Liver (tissue), 9 donors: ENCODE measurements around the gene PCDH9. TPM values are rescaled to one million over a fixed set of nuclear protein-coding genes. Genes with fewer than 3 reads are reported as not detected.

Source experiments
- DNase-seq: peaks from one replicate; pipeline ENCODE4 v3.0.0-alpha.2; 2017; ENCODE audit warnings: low spot score
- H3K27ac ChIP-seq, 2 donors: one replicate each; pipeline ENCODE4 v1.7.0; 2013; ENCODE audit warnings: inconsistent platforms in 2 of 2, low read length in 2 of 2, control low read depth in 1 of 2, low read depth in 1 of 2, mild to moderate bottlenecking in 1 of 2
- H3K27me3 ChIP-seq, 4 donors: one replicate each; pipeline versions ENCODE4 v1.6.1 to v1.7.0; 2013; ENCODE audit warnings: low read length in 3 of 4, inconsistent platforms in 1 of 4, mild to moderate bottlenecking in 1 of 4, moderate library complexity in 1 of 4; ENCODE audit not compliant: control insufficient read depth in 4 of 4, insufficient read depth in 4 of 4
- H3K36me3 ChIP-seq, 4 donors: one replicate each; pipeline versions ENCODE4 v1.6.1 to v1.7.0; 2013; ENCODE audit warnings: low read length in 3 of 4, mild to moderate bottlenecking in 3 of 4, low read depth in 1 of 4, moderate library complexity in 1 of 4; ENCODE audit not compliant: control insufficient read depth in 4 of 4, insufficient read depth in 3 of 4
- H3K4me1 ChIP-seq, 4 donors: one replicate each; pipeline versions ENCODE4 v1.6.1 to v1.7.0; 2013; ENCODE audit warnings: low read length in 3 of 4, mild to moderate bottlenecking in 3 of 4, moderate library complexity in 1 of 4; ENCODE audit not compliant: control insufficient read depth in 4 of 4, insufficient read depth in 4 of 4
- H3K4me3 ChIP-seq, 3 donors: one replicate each; pipeline versions ENCODE4 v1.6.1 to v1.7.0; 2013; ENCODE audit warnings: low read length in 3 of 3, control low read depth in 1 of 3, low read depth in 1 of 3, mild to moderate bottlenecking in 1 of 3
- H3K9ac ChIP-seq, 2 donors: one replicate each; pipeline ENCODE4 v1.7.0; 2013; ENCODE audit warnings: low read length in 2 of 2, mild to moderate bottlenecking in 2 of 2, moderate library complexity in 2 of 2, control low read depth in 1 of 2, low read depth in 1 of 2
- H3K9me3 ChIP-seq, 4 donors: one replicate each; pipeline versions ENCODE4 v1.6.1 to v1.7.0; 2013; ENCODE audit warnings: low read length in 3 of 4; ENCODE audit not compliant: control insufficient read depth in 4 of 4
- EGR1 ChIP-seq, 2 donors: IDR thresholded peaks; 2 replicates each; pipeline ENCODE4 v1.6.1; 2016 to 2018; ENCODE audit warnings: antibody characterized with exemption in 2 of 2, low read depth in 2 of 2
- FOXA1 ChIP-seq: IDR thresholded peaks from 2 replicates; pipeline ENCODE4 v1.6.1; 2016; ENCODE audit warnings: antibody characterized with exemption
- FOXA2 ChIP-seq: IDR thresholded peaks from 2 replicates; pipeline ENCODE4 v1.6.1; 2016; ENCODE audit warnings: antibody characterized with exemption
- GABPA ChIP-seq, 2 donors: IDR thresholded peaks in 1 of 2; conservative IDR thresholded peaks in 1 of 2; 2 replicates each; pipeline ENCODE4 v1.6.1; 2016; ENCODE audit warnings: antibody characterized with exemption in 2 of 2, mild to moderate bottlenecking in 1 of 2, moderate library complexity in 1 of 2
- HNF4A ChIP-seq, 2 donors: conservative IDR thresholded peaks; 2 replicates each; pipeline ENCODE4 v1.6.1; 2016; ENCODE audit warnings: antibody characterized with exemption in 2 of 2, mild to moderate bottlenecking in 2 of 2
- HNF4G ChIP-seq: IDR thresholded peaks from 2 replicates; pipeline ENCODE4 v1.6.1; 2016; ENCODE audit warnings: antibody characterized with exemption
- JUND ChIP-seq, 2 donors: IDR thresholded peaks; 2 replicates each; pipeline ENCODE4 v1.6.1; 2016; ENCODE audit warnings: antibody characterized with exemption in 2 of 2
- MAX ChIP-seq: IDR thresholded peaks from 2 replicates; pipeline ENCODE4 v1.6.1; 2016; ENCODE audit warnings: antibody characterized with exemption
- NR2F2 ChIP-seq: IDR thresholded peaks from 2 replicates; pipeline ENCODE4 v1.6.1; 2016; ENCODE audit warnings: antibody characterized with exemption
- RAD21 ChIP-seq, 2 donors: IDR thresholded peaks; 2 replicates each; pipeline ENCODE4 v1.6.1; 2016; ENCODE audit warnings: antibody characterized with exemption in 2 of 2, mild to moderate bottlenecking in 2 of 2
- RXRA ChIP-seq, 2 donors: IDR thresholded peaks; 2 replicates each; pipeline ENCODE4 v1.6.1; 2017 to 2018; ENCODE audit warnings: antibody characterized with exemption in 2 of 2, mild to moderate bottlenecking in 1 of 2
- SP1 ChIP-seq: IDR thresholded peaks from 2 replicates; pipeline ENCODE4 v1.6.1; 2018; ENCODE audit warnings: antibody characterized with exemption, mild to moderate bottlenecking
- TAF1 ChIP-seq: conservative IDR thresholded peaks from 2 replicates; pipeline ENCODE4 v1.6.1; 2016; ENCODE audit warnings: antibody characterized with exemption, mild to moderate bottlenecking
- YY1 ChIP-seq: IDR thresholded peaks from 2 replicates; pipeline ENCODE4 v1.6.1; 2016; ENCODE audit warnings: antibody characterized with exemption, mild to moderate bottlenecking
- ZBTB33 ChIP-seq: IDR thresholded peaks from 2 replicates; pipeline ENCODE4 v1.6.1; 2016; ENCODE audit warnings: antibody characterized with exemption
- polyA plus RNA-seq, 2 donors: library from polyadenylated mRNA; stranded (reverse) in 1 of 2; unstranded in 1 of 2; fragments of 200-250 nt in 1 of 2; fragments of >200 nt in 1 of 2; fragmentation: Nextera tagmentation in 1 of 2; extraction: Ambion mirVana in 1 of 2; gene quantifications; one replicate each; pipeline versions ENCODE4 v1.2.1 to v1.2.3, GENCODE V29; 2013 to 2015
- total RNA-seq, 2 donors: library from RNA; depleted of rRNA; stranded (reverse); fragments of >200 nt; gene quantifications; one replicate each; pipeline ENCODE4 v1.2.3, GENCODE V29; 2014
- TF ChIP-seq, protein P1 (sequence below): fragments of 150-350 bp; IDR thresholded peaks from 2 replicates; pipeline ENCODE4 v1.5.1; 2017; ENCODE audit warnings: improper control_type of control experiment, low read depth, low read length; ENCODE audit not compliant: missing input control
- TF ChIP-seq, protein P2 (sequence below): IDR thresholded peaks from 2 replicates; pipeline ENCODE4 v1.6.1; 2016; ENCODE audit warnings: antibody characterized with exemption
- TF ChIP-seq, protein P3 (sequence below): IDR thresholded peaks from 2 replicates; pipeline ENCODE4 v1.6.1; 2016; ENCODE audit warnings: antibody characterized with exemption, mild to moderate bottlenecking
- donor health status: healthy.
- donor health status: healthy.
- donor health status: healthy.
- donor health status: healthy.
- donor health status: healthy.

Gene PCDH9
- total and polyA plus RNA-seq, 4 donors, result 0.90 to 4.0 (median 2.2) TPM

GRCh38 chr13:66723576-66723975 lies 506.6 kb downstream of the PCDH9 start (continued):
- TF ChIP-seq, protein P1, sequence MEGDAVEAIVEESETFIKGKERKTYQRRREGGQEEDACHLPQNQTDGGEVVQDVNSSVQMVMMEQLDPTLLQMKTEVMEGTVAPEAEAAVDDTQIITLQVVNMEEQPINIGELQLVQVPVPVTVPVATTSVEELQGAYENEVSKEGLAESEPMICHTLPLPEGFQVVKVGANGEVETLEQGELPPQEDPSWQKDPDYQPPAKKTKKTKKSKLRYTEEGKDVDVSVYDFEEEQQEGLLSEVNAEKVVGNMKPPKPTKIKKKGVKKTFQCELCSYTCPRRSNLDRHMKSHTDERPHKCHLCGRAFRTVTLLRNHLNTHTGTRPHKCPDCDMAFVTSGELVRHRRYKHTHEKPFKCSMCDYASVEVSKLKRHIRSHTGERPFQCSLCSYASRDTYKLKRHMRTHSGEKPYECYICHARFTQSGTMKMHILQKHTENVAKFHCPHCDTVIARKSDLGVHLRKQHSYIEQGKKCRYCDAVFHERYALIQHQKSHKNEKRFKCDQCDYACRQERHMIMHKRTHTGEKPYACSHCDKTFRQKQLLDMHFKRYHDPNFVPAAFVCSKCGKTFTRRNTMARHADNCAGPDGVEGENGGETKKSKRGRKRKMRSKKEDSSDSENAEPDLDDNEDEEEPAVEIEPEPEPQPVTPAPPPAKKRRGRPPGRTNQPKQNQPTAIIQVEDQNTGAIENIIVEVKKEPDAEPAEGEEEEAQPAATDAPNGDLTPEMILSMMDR, result no peak
- no peak for TF ChIP-seq GABPA (IDR thresholded peaks at IDR 0.05 in 1 of 2, conservative IDR thresholded peaks at IDR 0.05 in 1 of 2)
- TF ChIP-seq HNF4G, result no peak
- TF ChIP-seq FOXA1, result no peak
- TF ChIP-seq NR2F2, result no peak

DNA sequence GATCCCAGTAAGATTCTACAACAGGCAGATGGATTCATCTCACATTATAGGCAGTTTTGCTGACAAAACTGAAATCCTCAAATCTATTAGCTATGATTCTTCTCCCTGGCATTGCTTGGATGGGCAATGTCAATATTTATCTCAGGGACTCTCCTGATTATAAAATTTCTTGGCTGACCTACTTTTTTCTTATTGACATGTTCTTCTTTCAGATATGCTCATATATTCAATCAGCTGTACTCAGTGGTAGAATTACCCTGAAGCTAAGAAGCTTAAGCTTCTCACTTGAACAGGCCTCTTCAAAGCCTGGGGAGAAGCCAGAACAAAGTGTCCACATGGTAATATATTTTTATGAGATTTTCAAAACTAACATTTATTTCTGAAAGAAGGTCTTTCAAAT lies 513.6 kb downstream of the PCDH9 start:
- Histone ChIP-seq H3K36me3 (no peaks in the 10 kb centered on the region), H3K27me3 (no peaks in the 10 kb centered on the region), H3K4me1 (peaks cover 0 to 7% (median 1%) of the 10 kb centered on the region in 4 donors), H3K4me3 (no peak overlapping the region), H3K9ac (no peak overlapping the region), H3K9me3 (no peaks in the 10 kb centered on the region), H3K27ac (no peak overlapping the region)
- DNase-seq, result no peak
- TF ChIP-seq HNF4G (no peak), ZBTB33 (no peak), SP1 (no peak), MAX (no peak), GABPA (IDR thresholded peaks at IDR 0.05 in 1 of 2, conservative IDR thresholded peaks at IDR 0.05 in 1 of 2) (no peak), RAD21 (IDR thresholded peaks at IDR 0.05) (no peak), JUND (IDR thresholded peaks at IDR 0.05) (no peak), FOXA2 (no peak), EGR1 (IDR thresholded peaks at IDR 0.05; ENCODE audit: low read depth in 2 of 2) (no peak), TAF1 (no peak), NR2F2 (no peak), HNF4A (conservative IDR thresholded peaks at IDR 0.05) (no peak), RXRA (IDR thresholded peaks at IDR 0.05) (no peak), FOXA1 (no peak), YY1 (no peak)
- TF ChIP-seq, protein P1, result no peak
- TF ChIP-seq, protein P2, sequence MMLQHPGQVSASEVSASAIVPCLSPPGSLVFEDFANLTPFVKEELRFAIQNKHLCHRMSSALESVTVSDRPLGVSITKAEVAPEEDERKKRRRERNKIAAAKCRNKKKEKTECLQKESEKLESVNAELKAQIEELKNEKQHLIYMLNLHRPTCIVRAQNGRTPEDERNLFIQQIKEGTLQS, result no peak
- TF ChIP-seq, protein P3, sequence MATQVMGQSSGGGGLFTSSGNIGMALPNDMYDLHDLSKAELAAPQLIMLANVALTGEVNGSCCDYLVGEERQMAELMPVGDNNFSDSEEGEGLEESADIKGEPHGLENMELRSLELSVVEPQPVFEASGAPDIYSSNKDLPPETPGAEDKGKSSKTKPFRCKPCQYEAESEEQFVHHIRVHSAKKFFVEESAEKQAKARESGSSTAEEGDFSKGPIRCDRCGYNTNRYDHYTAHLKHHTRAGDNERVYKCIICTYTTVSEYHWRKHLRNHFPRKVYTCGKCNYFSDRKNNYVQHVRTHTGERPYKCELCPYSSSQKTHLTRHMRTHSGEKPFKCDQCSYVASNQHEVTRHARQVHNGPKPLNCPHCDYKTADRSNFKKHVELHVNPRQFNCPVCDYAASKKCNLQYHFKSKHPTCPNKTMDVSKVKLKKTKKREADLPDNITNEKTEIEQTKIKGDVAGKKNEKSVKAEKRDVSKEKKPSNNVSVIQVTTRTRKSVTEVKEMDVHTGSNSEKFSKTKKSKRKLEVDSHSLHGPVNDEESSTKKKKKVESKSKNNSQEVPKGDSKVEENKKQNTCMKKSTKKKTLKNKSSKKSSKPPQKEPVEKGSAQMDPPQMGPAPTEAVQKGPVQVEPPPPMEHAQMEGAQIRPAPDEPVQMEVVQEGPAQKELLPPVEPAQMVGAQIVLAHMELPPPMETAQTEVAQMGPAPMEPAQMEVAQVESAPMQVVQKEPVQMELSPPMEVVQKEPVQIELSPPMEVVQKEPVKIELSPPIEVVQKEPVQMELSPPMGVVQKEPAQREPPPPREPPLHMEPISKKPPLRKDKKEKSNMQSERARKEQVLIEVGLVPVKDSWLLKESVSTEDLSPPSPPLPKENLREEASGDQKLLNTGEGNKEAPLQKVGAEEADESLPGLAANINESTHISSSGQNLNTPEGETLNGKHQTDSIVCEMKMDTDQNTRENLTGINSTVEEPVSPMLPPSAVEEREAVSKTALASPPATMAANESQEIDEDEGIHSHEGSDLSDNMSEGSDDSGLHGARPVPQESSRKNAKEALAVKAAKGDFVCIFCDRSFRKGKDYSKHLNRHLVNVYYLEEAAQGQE, result no peak
